H1 (cell line): ENCODE data around the gene COL4A4. TPM values are rescaled to one million over a fixed set of nuclear protein-coding genes. Genes with fewer than 3 reads are reported as not detected.

Experiments used
- CTCF ChIA-PET: fragments of 300-600 bp; sonication (Branson Sonifier 250); formaldehyde crosslinking; loops from one replicate; lab custom pipeline; 2021; ENCODE audit not compliant: partially characterized antibody; lab: Charles Lee
- POLR2A ChIA-PET: fragments of 300-600 bp; sonication (Branson Sonifier 250); formaldehyde crosslinking; loops from one replicate; lab custom pipeline; 2021; ENCODE audit warnings: inconsistent platforms; ENCODE audit not compliant: partially characterized antibody; lab: Charles Lee
- DNase-seq, 2 experiments: peaks; one replicate each; pipeline versions ENCODE4 v3.0.0 to v3.0.0-alpha.2; 2010 to 2022; ENCODE audit warnings: low spot score in 2 of 2, low read depth in 1 of 2, mixed read lengths in 1 of 2
- FAIRE-seq: peaks from 2 replicates; lab custom pipeline; 2011; peaks lifted over from hg19 to GRCh38; lab: Jason Lieb, UNC
- H2AFZ ChIP-seq: 2 replicates; pipeline ENCODE4 v1.8.1; 2012; ENCODE audit warnings: low read length, inconsistent platforms
- H2AK5ac ChIP-seq: 2 replicates; pipeline ENCODE4 v1.6.1; 2013; ENCODE audit warnings: low read depth, low read length
- H2BK120ac ChIP-seq: replicated peaks from 2 replicates; pipeline ENCODE3; 2013; ENCODE audit warnings: low read depth, low read length, inconsistent platforms
- H2BK12ac ChIP-seq: 2 replicates; pipeline ENCODE4 v1.6.1; 2013; ENCODE audit warnings: low read depth, low read length
- H2BK15ac ChIP-seq: 2 replicates; pipeline ENCODE4 v1.6.1; 2013; ENCODE audit warnings: low read length
- H2BK20ac ChIP-seq: 2 replicates; pipeline ENCODE4 v1.6.1; 2013; ENCODE audit warnings: low read length
- H2BK5ac ChIP-seq: 2 replicates; pipeline ENCODE4 v1.6.1; 2013; ENCODE audit warnings: low read depth, low read length
- H3K14ac ChIP-seq: 2 replicates; pipeline ENCODE4 v1.6.1; 2013; ENCODE audit warnings: inconsistent platforms; ENCODE audit not compliant: insufficient read length
- H3K18ac ChIP-seq: 2 replicates; pipeline ENCODE4 v1.6.1; 2013; ENCODE audit warnings: low read length; ENCODE audit errors: extremely low read depth
- H3K23ac ChIP-seq: 2 replicates; pipeline ENCODE4 v1.6.1; 2013; ENCODE audit warnings: inconsistent platforms; ENCODE audit not compliant: insufficient read length
- H3K23me2 ChIP-seq: 2 replicates; pipeline ENCODE4 v1.6.1; 2013; ENCODE audit warnings: low read depth, low read length
- H3K27ac ChIP-seq: 2 replicates; pipeline ENCODE4 v1.6.1; 2011; ENCODE audit warnings: low read depth, low read length, inconsistent platforms
- H3K27me3 ChIP-seq, 4 experiments: replicated peaks in 1 of 4; 1 replicate in 1 of 4; 2 replicates in 3 of 4; pipeline versions ENCODE4 v1.6.1 to v1.8.1; 2011 to 2013; ENCODE audit warnings: low read length in 3 of 4, mild to moderate bottlenecking in 3 of 4, inconsistent platforms in 2 of 4, mixed read lengths in 2 of 4, moderate library complexity in 1 of 4; ENCODE audit not compliant: control insufficient read depth in 3 of 4, insufficient read depth in 3 of 4; ENCODE audit errors: extremely low read depth in 1 of 4
- H3K36me3 ChIP-seq, 4 experiments: 2 replicates each; pipeline versions ENCODE4 v1.6.1 to v1.8.1; 2011 to 2013; ENCODE audit warnings: mild to moderate bottlenecking in 4 of 4, low read length in 3 of 4, moderate library complexity in 2 of 4, control low read depth in 1 of 4, inconsistent platforms in 1 of 4; ENCODE audit not compliant: insufficient read depth in 4 of 4, control insufficient read depth in 2 of 4
- H3K4ac ChIP-seq: replicated peaks from 2 replicates; pipeline ENCODE3; 2013; ENCODE audit warnings: low read length, low read depth, mixed read lengths, inconsistent platforms; ENCODE audit not compliant: insufficient read length
- H3K4me1 ChIP-seq, 4 experiments: replicated peaks in 1 of 4; 1 replicate in 1 of 4; 2 replicates in 3 of 4; pipeline versions ENCODE4 v1.6.1 to v1.8.1; 2011 to 2013; ENCODE audit warnings: low read length in 3 of 4, inconsistent platforms in 2 of 4, mixed read lengths in 1 of 4; ENCODE audit not compliant: insufficient read depth in 4 of 4, control insufficient read depth in 3 of 4
- H3K4me2 ChIP-seq, 2 experiments: 2 replicates each; pipeline versions ENCODE4 v1.6.1 to v1.8.1; 2011 to 2013; ENCODE audit warnings: low read depth in 2 of 2, low read length in 2 of 2, control low read depth in 1 of 2, inconsistent platforms in 1 of 2, mild to moderate bottlenecking in 1 of 2; ENCODE audit not compliant: insufficient read depth in 1 of 2
- H3K4me3 ChIP-seq, 4 experiments: fragments of 200-600, 300-600 bp in 1 of 4; sonication (generic), shearing (Covaris generic), sonication (Bioruptor Twin) in 1 of 4; 2 replicates each; pipeline versions ENCODE4 v1.5.1 to v1.8.1; 2011 to 2016; ENCODE audit warnings: low read length in 4 of 4, low read depth in 3 of 4, control low read depth in 2 of 4, inconsistent platforms in 2 of 4, mild to moderate bottlenecking in 2 of 4, mixed read lengths in 1 of 4, moderate library complexity in 1 of 4; ENCODE audit not compliant: insufficient read depth in 2 of 4; ENCODE audit errors: extremely low read depth in 1 of 4
- H3K56ac ChIP-seq: replicated peaks from 2 replicates; pipeline ENCODE3; 2013; ENCODE audit warnings: low read depth, mild to moderate bottlenecking, mixed read lengths, low read length, inconsistent platforms; ENCODE audit not compliant: insufficient read length
- H3K79me1 ChIP-seq: 2 replicates; pipeline ENCODE4 v1.6.1; 2013; ENCODE audit warnings: low read depth, low read length, control low read depth
- H3K79me2 ChIP-seq, 2 experiments: 2 replicates each; pipeline versions ENCODE4 v1.6.1 to v1.8.1; 2012 to 2013; ENCODE audit warnings: low read length in 2 of 2, mild to moderate bottlenecking in 2 of 2, inconsistent platforms in 1 of 2; ENCODE audit not compliant: insufficient read depth in 2 of 2, control insufficient read depth in 1 of 2
- H3K9ac ChIP-seq, 4 experiments: replicated peaks in 1 of 4; 1 replicate in 1 of 4; 2 replicates in 3 of 4; pipeline versions ENCODE4 v1.6.1 to v1.8.1; 2011 to 2013; ENCODE audit warnings: low read depth in 3 of 4, low read length in 3 of 4, control low read depth in 2 of 4, mild to moderate bottlenecking in 2 of 4, moderate library complexity in 2 of 4, inconsistent platforms in 1 of 4; ENCODE audit errors: extremely low read depth in 1 of 4
- H3K9me3 ChIP-seq, 2 experiments: 2 replicates each; pipeline versions ENCODE4 v1.6.1 to v1.8.1; 2012 to 2013; ENCODE audit warnings: mild to moderate bottlenecking in 2 of 2, moderate library complexity in 2 of 2, control low read depth in 1 of 2, inconsistent platforms in 1 of 2, low read depth in 1 of 2, low read length in 1 of 2, mixed read lengths in 1 of 2; ENCODE audit not compliant: insufficient read depth in 2 of 2
- H4K20me1 ChIP-seq, 2 experiments: replicated peaks in 1 of 2; 2 replicates each; pipeline versions ENCODE3 to v1.8.1; 2011 to 2013; ENCODE audit warnings: inconsistent platforms in 2 of 2, low read length in 2 of 2, mild to moderate bottlenecking in 1 of 2; ENCODE audit not compliant: insufficient read depth in 2 of 2, control insufficient read depth in 1 of 2
- H4K5ac ChIP-seq: 2 replicates; pipeline ENCODE4 v1.6.1; 2013; ENCODE audit warnings: low read length, low read depth, mixed read lengths, inconsistent platforms; ENCODE audit not compliant: insufficient read length
- H4K8ac ChIP-seq: 2 replicates; pipeline ENCODE4 v1.8.0; 2013; ENCODE audit warnings: mild to moderate bottlenecking, moderate library complexity, low read length, inconsistent platforms; ENCODE audit not compliant: insufficient read depth; ENCODE audit errors: extremely low read depth
- H4K91ac ChIP-seq: replicated peaks from 2 replicates; pipeline ENCODE3; 2013; ENCODE audit warnings: low read length, mixed read lengths, inconsistent platforms; ENCODE audit not compliant: insufficient read length
- BACH1 ChIP-seq: IDR thresholded peaks from 2 replicates; pipeline ENCODE4 v1.6.1; 2012; ENCODE audit warnings: low read length, improper control_type of control experiment
- CHD1 ChIP-seq: IDR thresholded peaks from 2 replicates; pipeline ENCODE4 v1.6.1; 2012; ENCODE audit warnings: low read depth, low read length, improper control_type of control experiment
- CHD2 ChIP-seq: IDR thresholded peaks from 2 replicates; pipeline ENCODE4 v1.6.1; 2012; ENCODE audit warnings: low read length, improper control_type of control experiment
- CTBP2 ChIP-seq: IDR thresholded peaks from 2 replicates; pipeline ENCODE4 v1.7.0; 2011; ENCODE audit warnings: borderline replicate concordance, mild to moderate bottlenecking, moderate library complexity, mixed read lengths, low read length; ENCODE audit not compliant: insufficient read depth, insufficient read length
- HDAC2 ChIP-seq, 2 experiments: fragments of 300-600 bp in 1 of 2; sonication (generic) in 1 of 2; IDR thresholded peaks; 2 replicates each; pipeline ENCODE4 v1.6.1; 2011 to 2012; ENCODE audit warnings: low read depth in 2 of 2, low read length in 2 of 2, mild to moderate bottlenecking in 2 of 2, moderate library complexity in 2 of 2, borderline replicate concordance in 1 of 2, inconsistent platforms in 1 of 2
- KDM1A ChIP-seq: fragments of 200-600, 300-600 bp; sonication (generic); IDR thresholded peaks from 2 replicates; pipeline ENCODE4 v1.7.1; 2016; ENCODE audit warnings: mild to moderate bottlenecking, low read length, borderline replicate concordance
- KDM4A ChIP-seq: IDR thresholded peaks from one replicate; pipeline ENCODE4 v1.7.1; 2012; ENCODE audit warnings: low read depth, mild to moderate bottlenecking, moderate library complexity, low read length, inconsistent platforms; ENCODE audit not compliant: severe bottlenecking
- KDM5A ChIP-seq: fragments of 200-600 bp; IDR thresholded peaks from 2 replicates; pipeline ENCODE4 v1.7.1; 2012; ENCODE audit warnings: mild to moderate bottlenecking, low read length, inconsistent platforms, mixed read lengths
- RBBP5 ChIP-seq: IDR thresholded peaks from 2 replicates; pipeline ENCODE4 v1.7.1; 2012; ENCODE audit warnings: low read depth, mild to moderate bottlenecking, inconsistent platforms, low read length, moderate library complexity, borderline replicate concordance
- RNF2 ChIP-seq: fragments of 200-900, 300-1000 bp; sonication (generic); IDR thresholded peaks from 2 replicates; pipeline ENCODE4 v1.7.1; 2016; ENCODE audit warnings: borderline replicate concordance, low read depth, mild to moderate bottlenecking, antibody characterized with exemption, low read length; ENCODE audit not compliant: poor library complexity, severe bottlenecking; ENCODE audit errors: missing control alignments
- SIRT6 ChIP-seq: IDR thresholded peaks from one replicate; pipeline ENCODE4 v1.7.1; 2012; ENCODE audit warnings: low read length, inconsistent platforms
- SP2 ChIP-seq: IDR thresholded peaks from 2 replicates; pipeline ENCODE4 v1.6.1; 2012; ENCODE audit warnings: mild to moderate bottlenecking, low read length, inconsistent platforms
- TAF1 ChIP-seq: IDR thresholded peaks from 2 replicates; pipeline ENCODE4 v1.6.1; 2011; ENCODE audit warnings: mild to moderate bottlenecking, low read depth, low read length
- ZNF274 ChIP-seq: IDR thresholded peaks from 2 replicates; pipeline ENCODE4 v1.7.0; 2012; ENCODE audit warnings: low read length, borderline replicate concordance; ENCODE audit errors: extremely low read depth
- WGBS, 2 experiments: shearing (Covaris generic) in 1 of 2; methylation state at CpG; one replicate each; pipeline versions ENCODE4 v1.1.6 to v1.1.7; 2013 to 2015; ENCODE audit warnings: low lambda C conversion rate in 2 of 2, mixed read lengths in 2 of 2, inconsistent platforms in 1 of 2, low coverage in 1 of 2, missing lambda C conversion rate in 1 of 2; ENCODE audit not compliant: insufficient replicate concordance in 2 of 2, insufficient coverage in 1 of 2, insufficient read length in 1 of 2; ENCODE audit errors: extremely low coverage in 1 of 2, missing lambda C conversion rate in 1 of 2; 5-methylcytosine and 5-hydroxymethylcytosine counted together
- polyA plus RNA-seq, 7 experiments: library from polyadenylated mRNA; depleted of rRNA in 3 of 7; stranded (reverse) in 5 of 7; unstranded in 2 of 7; fragments of >200 nt in 5 of 7; fragments of 200-250 nt in 2 of 7; gene quantifications; 1 replicate in 5 of 7; 2 replicates in 1 of 7; 4 replicates in 1 of 7; pipeline versions ENCODE4 v1.2.1 to v1.2.3, GENCODE V29; 2011 to 2013; ENCODE audit warnings: missing spikeins in 2 of 7, mixed read lengths in 2 of 7
- total RNA-seq: library from RNA; stranded (reverse); fragmentation: NEBNext Ultra II Directional; extraction: Animal tissue kit (Norgen Biotek cat#: 25700); gene quantifications from 2 replicates; pipeline ENCODE4 v1.2.1, GENCODE V29; 2021

COL4A4 gene
- total and polyA plus RNA-seq, 2 of the 8 experiments (the other 6 are each of a cell fraction or from before 2014, with no cell fraction given), result 0.33 to 1.7 TPM

DNA sequence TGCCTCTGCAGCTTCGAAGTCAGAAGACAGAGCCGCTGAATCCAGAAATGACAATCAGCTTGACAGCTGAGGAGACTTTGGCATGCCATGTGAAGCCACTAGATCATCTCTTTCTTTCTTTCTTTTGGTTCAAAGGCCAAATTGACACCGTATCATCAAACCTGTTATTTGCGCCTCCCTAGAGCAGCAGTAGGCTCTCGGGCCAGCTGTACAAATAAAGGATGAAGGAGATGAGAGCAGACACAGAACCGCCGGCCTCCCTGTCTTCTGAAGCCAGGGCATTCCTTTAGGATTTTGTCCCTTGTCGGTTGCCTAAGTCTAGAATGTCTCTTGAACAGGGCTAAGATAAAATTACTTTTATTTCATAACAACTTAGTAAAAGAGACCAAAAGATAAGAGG lies 36.8 kb downstream of the COL4A4 start:
- Histone ChIP-seq H3K9me3 (no peaks in the 10 kb centered on the region), H3K18ac (no peak overlapping the region), H3K23me2 (no peaks in the 10 kb centered on the region), H3K56ac (no peak overlapping the region), H3K4me3 (no peak overlapping the region), H2BK120ac (no peak overlapping the region), H4K8ac (no peak overlapping the region), H4K20me1 (no peaks in the 10 kb centered on the region), H3K27ac (no peak overlapping the region), H3K9ac (no peak overlapping the region), H3K79me1 (no peaks in the 10 kb centered on the region), H2AK5ac (no peak overlapping the region), H2BK20ac (no peak overlapping the region), H2BK12ac (no peak overlapping the region), H3K4me1 (no peaks in the 10 kb centered on the region), H2AFZ (no peak overlapping the region), H2BK15ac (no peak overlapping the region), H4K5ac (no peak overlapping the region), H3K14ac (no peak overlapping the region), H3K27me3 (no peaks in the 10 kb centered on the region), H4K91ac (no peak overlapping the region), H3K79me2 (no peaks in the 10 kb centered on the region), H2BK5ac (no peak overlapping the region), H3K4me2 (no peak overlapping the region), H3K36me3 (no peaks in the 10 kb centered on the region), H3K23ac (no peak overlapping the region), H3K4ac (no peak overlapping the region)
- FAIRE-seq (no peak), DNase-seq (no peak)
- WGBS, 2 experiments, result 83% methylated on average over 8 of the region's 8 CpGs; no CpG with 5 or more reads in 1 of the 2 experiments
- TF ChIP-seq CHD2 (no peak), CTBP2 (no peak), ZNF274 (no peak), KDM4A (no peak), RNF2 (no peak), BACH1 (no peak), KDM1A (no peak), SP2 (no peak), SIRT6 (no peak), HDAC2 (IDR thresholded peaks at IDR 0.05; ENCODE audit: borderline replicate concordance in 1 of 2, low read depth in 2 of 2, low read length in 2 of 2) (no peak), CHD1 (no peak), RBBP5 (no peak), TAF1 (no peak), KDM5A (no peak)
- ChIA-PET CTCF (interaction anchor here (0.6 to 3.5 kb wide), 3 partner anchors 111 to 402 kb away, joined by 3 to 33 read pairs (median 3); no protein-coding TSS in a partner anchor), POLR2A (no interaction called here)
